Retinal pigment epithelial cell (primary cell): Measurements from ENCODE around the gene DMBT1.

Experiments
- DNase-seq: peaks from one replicate; pipeline ENCODE4 v3.0.0-alpha.2; 2010; ENCODE audit warnings: low read depth
- H3K4me3 ChIP-seq: 2 replicates; pipeline ENCODE4 v1.5.1; 2011; ENCODE audit warnings: mild to moderate bottlenecking, low read length, control low read depth, moderate library complexity
- CTCF ChIP-seq: conservative IDR thresholded peaks from 2 replicates; pipeline ENCODE4 v1.5.1; 2011; ENCODE audit warnings: low read depth, low read length, control low read depth, inconsistent platforms

Gene DMBT1

DNA sequence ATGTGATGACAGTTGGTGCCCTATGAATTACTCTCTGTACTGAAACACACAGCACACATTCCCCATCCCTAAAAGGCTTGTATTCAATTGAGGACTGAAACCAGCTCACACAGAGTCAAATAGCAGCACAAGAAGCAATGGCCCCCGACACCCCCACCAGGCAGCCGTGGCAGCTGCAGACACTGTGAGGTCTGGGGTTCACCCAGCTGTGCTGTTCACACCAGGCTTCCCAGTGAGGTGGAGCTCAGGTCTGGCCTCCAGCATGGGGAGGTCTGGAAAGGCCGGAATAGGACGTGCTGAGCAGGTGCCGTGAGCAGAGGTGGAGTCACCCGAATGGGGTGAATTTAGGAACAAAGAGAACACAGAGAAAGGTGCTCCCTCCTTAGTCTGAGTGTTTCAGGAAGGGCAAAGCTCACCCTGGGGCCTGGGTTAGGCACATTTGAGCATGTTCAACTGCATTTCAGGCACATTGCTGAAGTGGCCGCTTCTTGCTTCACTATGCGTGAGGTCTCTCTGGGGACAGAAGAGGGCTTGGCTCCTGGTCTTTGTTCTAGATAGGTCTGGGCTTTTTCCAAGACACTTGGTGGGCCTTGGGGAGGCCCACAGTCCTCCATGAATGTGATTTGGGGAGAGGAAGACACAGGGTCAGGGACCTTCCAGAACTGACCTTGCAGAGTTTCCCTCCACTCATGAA lies 97.9 kb downstream of the DMBT1 start:
- H3K4me3 ChIP-seq: no peak overlapping the region
- no peak for DNase-seq
- TF ChIP-seq CTCF: no peak

DNA sequence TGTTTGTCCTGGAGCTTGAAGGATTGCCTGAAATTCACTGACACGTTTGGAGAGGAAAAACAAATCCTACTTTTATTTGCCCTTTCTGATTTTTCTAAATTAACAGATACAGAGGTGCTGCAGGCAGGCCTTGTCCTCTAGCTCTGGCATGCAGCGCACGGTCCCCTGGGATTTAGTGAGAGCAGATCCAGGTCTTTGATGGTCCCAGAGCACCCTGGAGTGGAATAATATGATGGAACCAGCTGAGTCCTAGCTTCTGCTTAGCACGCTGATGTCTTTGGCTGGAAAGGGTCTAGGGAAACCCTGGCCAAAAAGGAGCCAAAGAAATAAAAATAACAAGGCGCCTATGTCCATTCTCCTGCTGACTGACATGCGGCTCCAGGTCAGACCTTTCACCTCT lies 98.6 kb downstream of the DMBT1 start:
- DNase-seq: no peak
- H3K4me3 ChIP-seq: no peak overlapping the region
- TF ChIP-seq CTCF: no peak

- DNase-seq: no peak
- no peak for TF ChIP-seq CTCF
- no peak overlapping the region for H3K4me3 ChIP-seq
Observed at GRCh38 chr10:122659651-122660050, 99.1 kb downstream of the DMBT1 start.

- no peak for DNase-seq
- no peak overlapping the region for H3K4me3 ChIP-seq
- TF ChIP-seq CTCF: no peak
Observed at GRCh38 chr10:122660696-122661095, 100.1 kb downstream of the DMBT1 start.

DNA sequence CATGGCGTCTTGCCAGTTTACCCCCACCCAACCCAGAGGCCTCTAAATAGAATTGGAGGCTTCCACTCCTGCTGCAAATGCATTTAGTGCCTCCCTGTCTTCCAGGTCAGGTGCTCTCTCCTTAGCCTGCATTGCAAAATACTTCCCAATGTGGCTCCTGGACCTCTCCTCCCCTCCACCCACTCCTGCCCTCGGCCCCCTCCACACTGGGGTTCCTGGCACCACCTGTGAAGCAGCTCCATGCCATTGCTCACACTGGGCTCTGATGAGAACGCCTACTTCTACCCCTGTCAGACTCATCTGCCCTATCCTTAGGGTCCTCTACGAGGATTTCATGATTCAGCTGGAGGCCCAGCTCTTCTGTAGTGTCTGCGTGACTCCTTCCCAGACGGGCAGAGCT lies 101.7 kb downstream of the DMBT1 start:
- DNase-seq: no peak

GRCh38 chr10:122663516-122664130 lies 103.1 kb downstream of the DMBT1 start:
- no peak for DNase-seq
- no peak overlapping the region for H3K4me3 ChIP-seq
- TF ChIP-seq CTCF: no peak

More for the DNA sequence above, 101.7 kb downstream of the DMBT1 start:
- H3K4me3 ChIP-seq: no peak overlapping the region
- no peak for TF ChIP-seq CTCF

DNA sequence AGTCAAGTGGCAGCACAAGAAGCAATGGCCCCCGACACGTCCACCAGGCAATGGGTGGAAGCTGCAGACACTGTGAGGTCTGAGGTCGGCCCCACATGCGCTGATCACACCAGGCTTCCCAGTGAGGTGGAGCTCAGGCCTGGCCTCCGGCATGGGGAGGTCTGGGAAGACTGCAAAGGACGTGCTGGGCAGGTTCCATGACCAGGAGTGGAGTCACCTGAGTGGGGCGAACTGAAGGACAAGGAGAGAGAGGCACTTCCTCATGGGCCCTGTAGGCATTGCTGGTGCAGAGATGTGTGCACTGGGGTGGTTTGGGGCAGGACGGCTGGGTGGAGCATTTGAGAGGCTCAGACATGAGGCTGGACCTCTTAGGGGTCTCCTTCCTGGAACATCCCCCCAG lies 103.9 kb downstream of the DMBT1 start:
- DNase-seq: no peak
- no peak for TF ChIP-seq CTCF
- H3K4me3 ChIP-seq: no peak overlapping the region
